ENCODE data around the gene PLCB3. TPM values are rescaled to one million over a fixed set of nuclear protein-coding genes. Genes with fewer than 3 reads are reported as not detected.
A peak's percentile ranks its signal among the peaks of the same experiment; 100 is the strongest.

The PLCB3 gene
- total and polyA plus RNA-seq, 10 of the 15 experiments (the other 5 are each of a cell fraction or from before 2014, with no cell fraction given) = 0.03 to 10.3 (median 3.3) TPM

DNA sequence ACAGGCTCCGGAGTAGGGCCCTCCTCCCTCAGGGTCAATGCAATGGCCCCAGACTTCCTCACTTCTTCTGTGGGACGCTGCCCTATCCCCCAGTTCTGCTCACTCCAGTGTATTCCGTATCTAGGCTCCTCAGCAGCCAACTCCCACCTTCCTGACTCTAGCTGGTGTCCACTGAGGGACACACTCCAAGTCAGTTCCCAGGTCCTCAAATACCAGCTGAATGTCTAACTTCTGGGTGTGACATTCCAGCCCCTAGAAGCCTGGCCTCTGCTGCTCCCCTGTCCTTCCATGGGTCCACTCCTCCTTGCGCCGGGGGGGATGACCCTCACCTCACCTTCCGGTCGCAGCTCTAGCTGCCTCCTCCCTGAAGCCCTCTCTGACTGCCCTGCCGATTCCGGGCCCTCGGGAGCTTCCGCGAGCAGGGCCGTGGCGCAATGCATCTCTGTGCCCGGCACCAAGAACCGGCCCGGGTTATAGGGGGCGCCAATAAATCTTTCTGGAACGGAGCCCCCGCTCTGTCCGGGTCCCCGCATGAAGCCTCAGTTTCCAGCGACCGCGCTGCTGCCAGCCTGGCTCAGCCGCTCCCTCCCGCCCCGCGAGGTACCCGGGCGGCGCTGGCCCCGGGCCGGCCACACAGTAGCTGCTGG, 17.7 kb downstream of the PLCB3 start (continued):
- TF ChIP-seq CBX5 (IDR thresholded peaks at IDR 0.05; ENCODE audit: low read depth) = no peak
- TF ChIP-seq SREBF1 (IDR thresholded peaks at IDR 0.05; ENCODE audit: low read length) = no peak
- no peak for TF ChIP-seq ZNF217 (IDR thresholded peaks at IDR 0.05)
- TF ChIP-seq RFX5 (IDR thresholded peaks at IDR 0.05; ENCODE audit: low read depth, low read length) = no peak
- no peak for TF ChIP-seq ZZZ3 (IDR thresholded peaks at IDR 0.05; ENCODE audit: control insufficient read depth, insufficient read length, low read depth)
- 0 out of 2 replicates have a peak, but pooled peaks have one; percentile 50 for TF ChIP-seq DPF2 (IDR thresholded peaks at IDR 0.05)
- no peak for TF ChIP-seq NFYB (IDR thresholded peaks at IDR 0.05; ENCODE audit: insufficient read depth, low read depth, low read length)
- TF ChIP-seq, protein P1, sequence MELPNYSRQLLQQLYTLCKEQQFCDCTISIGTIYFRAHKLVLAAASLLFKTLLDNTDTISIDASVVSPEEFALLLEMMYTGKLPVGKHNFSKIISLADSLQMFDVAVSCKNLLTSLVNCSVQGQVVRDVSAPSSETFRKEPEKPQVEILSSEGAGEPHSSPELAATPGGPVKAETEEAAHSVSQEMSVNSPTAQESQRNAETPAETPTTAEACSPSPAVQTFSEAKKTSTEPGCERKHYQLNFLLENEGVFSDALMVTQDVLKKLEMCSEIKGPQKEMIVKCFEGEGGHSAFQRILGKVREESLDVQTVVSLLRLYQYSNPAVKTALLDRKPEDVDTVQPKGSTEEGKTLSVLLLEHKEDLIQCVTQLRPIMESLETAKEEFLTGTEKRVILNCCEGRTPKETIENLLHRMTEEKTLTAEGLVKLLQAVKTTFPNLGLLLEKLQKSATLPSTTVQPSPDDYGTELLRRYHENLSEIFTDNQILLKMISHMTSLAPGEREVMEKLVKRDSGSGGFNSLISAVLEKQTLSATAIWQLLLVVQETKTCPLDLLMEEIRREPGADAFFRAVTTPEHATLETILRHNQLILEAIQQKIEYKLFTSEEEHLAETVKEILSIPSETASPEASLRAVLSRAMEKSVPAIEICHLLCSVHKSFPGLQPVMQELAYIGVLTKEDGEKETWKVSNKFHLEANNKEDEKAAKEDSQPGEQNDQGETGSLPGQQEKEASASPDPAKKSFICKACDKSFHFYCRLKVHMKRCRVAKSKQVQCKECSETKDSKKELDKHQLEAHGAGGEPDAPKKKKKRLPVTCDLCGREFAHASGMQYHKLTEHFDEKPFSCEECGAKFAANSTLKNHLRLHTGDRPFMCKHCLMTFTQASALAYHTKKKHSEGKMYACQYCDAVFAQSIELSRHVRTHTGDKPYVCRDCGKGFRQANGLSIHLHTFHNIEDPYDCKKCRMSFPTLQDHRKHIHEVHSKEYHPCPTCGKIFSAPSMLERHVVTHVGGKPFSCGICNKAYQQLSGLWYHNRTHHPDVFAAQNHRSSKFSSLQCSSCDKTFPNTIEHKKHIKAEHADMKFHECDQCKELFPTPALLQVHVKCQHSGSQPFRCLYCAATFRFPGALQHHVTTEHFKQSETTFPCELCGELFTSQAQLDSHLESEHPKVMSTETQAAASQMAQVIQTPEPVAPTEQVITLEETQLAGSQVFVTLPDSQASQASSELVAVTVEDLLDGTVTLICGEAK (IDR thresholded peaks at IDR 0.05; ENCODE audit: borderline replicate concordance) = peak; percentile 46; the same call in 1 of the 2 replicates
- TF ChIP-seq RUNX3 (IDR thresholded peaks at IDR 0.05; ENCODE audit: low read length) = no peak
- TF ChIP-seq, protein P2, sequence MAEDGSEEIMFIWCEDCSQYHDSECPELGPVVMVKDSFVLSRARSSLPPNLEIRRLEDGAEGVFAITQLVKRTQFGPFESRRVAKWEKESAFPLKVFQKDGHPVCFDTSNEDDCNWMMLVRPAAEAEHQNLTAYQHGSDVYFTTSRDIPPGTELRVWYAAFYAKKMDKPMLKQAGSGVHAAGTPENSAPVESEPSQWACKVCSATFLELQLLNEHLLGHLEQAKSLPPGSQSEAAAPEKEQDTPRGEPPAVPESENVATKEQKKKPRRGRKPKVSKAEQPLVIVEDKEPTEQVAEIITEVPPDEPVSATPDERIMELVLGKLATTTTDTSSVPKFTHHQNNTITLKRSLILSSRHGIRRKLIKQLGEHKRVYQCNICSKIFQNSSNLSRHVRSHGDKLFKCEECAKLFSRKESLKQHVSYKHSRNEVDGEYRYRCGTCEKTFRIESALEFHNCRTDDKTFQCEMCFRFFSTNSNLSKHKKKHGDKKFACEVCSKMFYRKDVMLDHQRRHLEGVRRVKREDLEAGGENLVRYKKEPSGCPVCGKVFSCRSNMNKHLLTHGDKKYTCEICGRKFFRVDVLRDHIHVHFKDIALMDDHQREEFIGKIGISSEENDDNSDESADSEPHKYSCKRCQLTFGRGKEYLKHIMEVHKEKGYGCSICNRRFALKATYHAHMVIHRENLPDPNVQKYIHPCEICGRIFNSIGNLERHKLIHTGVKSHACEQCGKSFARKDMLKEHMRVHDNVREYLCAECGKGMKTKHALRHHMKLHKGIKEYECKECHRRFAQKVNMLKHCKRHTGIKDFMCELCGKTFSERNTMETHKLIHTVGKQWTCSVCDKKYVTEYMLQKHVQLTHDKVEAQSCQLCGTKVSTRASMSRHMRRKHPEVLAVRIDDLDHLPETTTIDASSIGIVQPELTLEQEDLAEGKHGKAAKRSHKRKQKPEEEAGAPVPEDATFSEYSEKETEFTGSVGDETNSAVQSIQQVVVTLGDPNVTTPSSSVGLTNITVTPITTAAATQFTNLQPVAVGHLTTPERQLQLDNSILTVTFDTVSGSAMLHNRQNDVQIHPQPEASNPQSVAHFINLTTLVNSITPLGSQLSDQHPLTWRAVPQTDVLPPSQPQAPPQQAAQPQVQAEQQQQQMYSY (CRISPR knock-in tag; IDR thresholded peaks at IDR 0.05) = no peak
- TF ChIP-seq, protein P3, sequence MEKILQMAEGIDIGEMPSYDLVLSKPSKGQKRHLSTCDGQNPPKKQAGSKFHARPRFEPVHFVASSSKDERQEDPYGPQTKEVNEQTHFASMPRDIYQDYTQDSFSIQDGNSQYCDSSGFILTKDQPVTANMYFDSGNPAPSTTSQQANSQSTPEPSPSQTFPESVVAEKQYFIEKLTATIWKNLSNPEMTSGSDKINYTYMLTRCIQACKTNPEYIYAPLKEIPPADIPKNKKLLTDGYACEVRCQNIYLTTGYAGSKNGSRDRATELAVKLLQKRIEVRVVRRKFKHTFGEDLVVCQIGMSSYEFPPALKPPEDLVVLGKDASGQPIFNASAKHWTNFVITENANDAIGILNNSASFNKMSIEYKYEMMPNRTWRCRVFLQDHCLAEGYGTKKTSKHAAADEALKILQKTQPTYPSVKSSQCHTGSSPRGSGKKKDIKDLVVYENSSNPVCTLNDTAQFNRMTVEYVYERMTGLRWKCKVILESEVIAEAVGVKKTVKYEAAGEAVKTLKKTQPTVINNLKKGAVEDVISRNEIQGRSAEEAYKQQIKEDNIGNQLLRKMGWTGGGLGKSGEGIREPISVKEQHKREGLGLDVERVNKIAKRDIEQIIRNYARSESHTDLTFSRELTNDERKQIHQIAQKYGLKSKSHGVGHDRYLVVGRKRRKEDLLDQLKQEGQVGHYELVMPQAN (conservative IDR thresholded peaks at IDR 0.05) = no peak
- TF ChIP-seq, protein P4, sequence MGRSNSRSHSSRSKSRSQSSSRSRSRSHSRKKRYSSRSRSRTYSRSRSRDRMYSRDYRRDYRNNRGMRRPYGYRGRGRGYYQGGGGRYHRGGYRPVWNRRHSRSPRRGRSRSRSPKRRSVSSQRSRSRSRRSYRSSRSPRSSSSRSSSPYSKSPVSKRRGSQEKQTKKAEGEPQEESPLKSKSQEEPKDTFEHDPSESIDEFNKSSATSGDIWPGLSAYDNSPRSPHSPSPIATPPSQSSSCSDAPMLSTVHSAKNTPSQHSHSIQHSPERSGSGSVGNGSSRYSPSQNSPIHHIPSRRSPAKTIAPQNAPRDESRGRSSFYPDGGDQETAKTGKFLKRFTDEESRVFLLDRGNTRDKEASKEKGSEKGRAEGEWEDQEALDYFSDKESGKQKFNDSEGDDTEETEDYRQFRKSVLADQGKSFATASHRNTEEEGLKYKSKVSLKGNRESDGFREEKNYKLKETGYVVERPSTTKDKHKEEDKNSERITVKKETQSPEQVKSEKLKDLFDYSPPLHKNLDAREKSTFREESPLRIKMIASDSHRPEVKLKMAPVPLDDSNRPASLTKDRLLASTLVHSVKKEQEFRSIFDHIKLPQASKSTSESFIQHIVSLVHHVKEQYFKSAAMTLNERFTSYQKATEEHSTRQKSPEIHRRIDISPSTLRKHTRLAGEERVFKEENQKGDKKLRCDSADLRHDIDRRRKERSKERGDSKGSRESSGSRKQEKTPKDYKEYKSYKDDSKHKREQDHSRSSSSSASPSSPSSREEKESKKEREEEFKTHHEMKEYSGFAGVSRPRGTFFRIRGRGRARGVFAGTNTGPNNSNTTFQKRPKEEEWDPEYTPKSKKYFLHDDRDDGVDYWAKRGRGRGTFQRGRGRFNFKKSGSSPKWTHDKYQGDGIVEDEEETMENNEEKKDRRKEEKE (IDR thresholded peaks at IDR 0.05) = no peak
- no peak for TF ChIP-seq ZNF207 (IDR thresholded peaks at IDR 0.05; ENCODE audit: borderline replicate concordance)
- TF ChIP-seq TCF12 (IDR thresholded peaks at IDR 0.05; ENCODE audit: low read depth, low read length) = no peak
- TF ChIP-seq TBL1XR1 (IDR thresholded peaks at IDR 0.05; ENCODE audit: low read depth, low read length) = no peak
